ACC112 (cell line): ENCODE data around the gene TCF3.
"Not testable (repeated sequence)": the region's sequence is repeated elsewhere in the genome, so short reads cannot be mapped to it uniquely, and the experiment has no call there.

ENCODE experiments used
- H2AFZ ChIP-seq: fragments of 200-600 bp; sonication (generic); one replicate; pipeline ENCODE4 v1.6.0; 2017; ENCODE audit warnings: antibody characterized with exemption, low read length; ENCODE audit not compliant: unreplicated experiment
- H3K27ac ChIP-seq: fragments of 200-600 bp; sonication (generic); 2 replicates; pipeline ENCODE4 v1.5.1; 2014; ENCODE audit warnings: low read depth, mild to moderate bottlenecking, antibody characterized with exemption, low read length, moderate library complexity
- H3K27me3 ChIP-seq: fragments of 200-600 bp; sonication (generic); 2 replicates; pipeline ENCODE4 v1.6.1; 2014; ENCODE audit warnings: mild to moderate bottlenecking, antibody characterized with exemption, low read length, moderate library complexity, mixed read lengths; ENCODE audit not compliant: insufficient read depth
- H3K36me3 ChIP-seq: fragments of 200-600 bp; sonication (generic); 2 replicates; pipeline ENCODE4 v1.6.1; 2016; ENCODE audit warnings: mild to moderate bottlenecking, antibody characterized with exemption, low read length, moderate library complexity, mixed read lengths; ENCODE audit not compliant: insufficient read depth
- H3K4me1 ChIP-seq: fragments of 200-600 bp; sonication (generic); one replicate; pipeline ENCODE4 v1.6.1; 2016; ENCODE audit warnings: low read length, mixed read lengths; ENCODE audit not compliant: insufficient read depth, unreplicated experiment, control insufficient read depth
- H3K4me3 ChIP-seq: fragments of 200-600 bp; sonication (generic); 2 replicates; pipeline ENCODE4 v1.5.1; 2014; ENCODE audit warnings: mild to moderate bottlenecking, low read depth, low read length
- H3K79me2 ChIP-seq: fragments of 200-600 bp; sonication (generic); one replicate; pipeline ENCODE4 v1.6.0; 2016; ENCODE audit warnings: low read length; ENCODE audit not compliant: control insufficient read depth, unreplicated experiment, insufficient read depth

The TCF3 gene

GRCh38 chr19:1640893-1641448, 11.4 kb downstream of the TCF3 start:
- not testable (repeated sequence) for H3K27ac ChIP-seq, H3K27me3 ChIP-seq, H3K4me1 ChIP-seq, H3K4me3 ChIP-seq, H2AFZ ChIP-seq, H3K79me2 ChIP-seq
- peaks cover 18% of the 10 kb centered on the region; the same call in 1 of the 2 replicates for H3K36me3 ChIP-seq

- Histone ChIP-seq H3K27ac (no peak overlapping the region), H3K36me3 (peaks cover 18% of the 10 kb centered on the region; the same call in 1 of the 2 replicates), H2AFZ (no peak overlapping the region), H3K27me3 (no peaks in the 10 kb centered on the region), H3K79me2 (peaks cover 3% of the 10 kb centered on the region), H3K4me1 (no peaks in the 10 kb centered on the region), H3K4me3 (no peak overlapping the region)
Observed at GRCh38 chr19:1636325-1637236, 15.8 kb downstream of the TCF3 start.

GRCh38 chr19:1634938-1635243, 17.5 kb downstream of the TCF3 start:
- Histone ChIP-seq H3K27ac (no peak overlapping the region), H3K4me1 (no peaks in the 10 kb centered on the region), H3K4me3 (no peak overlapping the region), H3K27me3 (no peaks in the 10 kb centered on the region), H2AFZ (no peak overlapping the region), H3K79me2 (peaks cover 3% of the 10 kb centered on the region), H3K36me3 (peaks cover 18% of the 10 kb centered on the region; the same call in 1 of the 2 replicates)

- peaks cover 3% of the 10 kb centered on the region for H3K79me2 ChIP-seq
- no peaks in the 10 kb centered on the region for H3K4me1 ChIP-seq
- no peak overlapping the region for H2AFZ ChIP-seq
- no peak overlapping the region for H3K4me3 ChIP-seq
- peaks cover 15% of the 10 kb centered on the region; the same call in 1 of the 2 replicates for H3K36me3 ChIP-seq
- H3K27ac ChIP-seq = no peak overlapping the region
- H3K27me3 ChIP-seq = no peaks in the 10 kb centered on the region
Observed at GRCh38 chr19:1634242-1634937, 18.0 kb downstream of the TCF3 start.

GRCh38 chr19:1633269-1633826, 19.1 kb downstream of the TCF3 start:
- Histone ChIP-seq H3K4me1 (no peaks in the 10 kb centered on the region), H2AFZ (no peak overlapping the region), H3K27me3 (no peaks in the 10 kb centered on the region), H3K4me3 (no peak overlapping the region), H3K36me3 (peaks cover 8% of the 10 kb centered on the region; the same call in 1 of the 2 replicates), H3K79me2 (peaks cover 3% of the 10 kb centered on the region), H3K27ac (no peak overlapping the region)

- Histone ChIP-seq H3K79me2 (peaks cover 3% of the 10 kb centered on the region), H3K27me3 (no peaks in the 10 kb centered on the region), H3K4me1 (no peaks in the 10 kb centered on the region), H3K4me3 (no peak overlapping the region), H3K27ac (no peak overlapping the region), H3K36me3 (peaks cover 3% of the 10 kb centered on the region; the same call in 1 of the 2 replicates), H2AFZ (no peak overlapping the region)
Observed at GRCh38 chr19:1632462-1633268, 19.8 kb downstream of the TCF3 start.

GRCh38 chr19:1631557-1632100, 20.8 kb downstream of the TCF3 start:
- Histone ChIP-seq H3K4me3 (no peak overlapping the region), H3K27ac (no peak overlapping the region), H3K27me3 (no peaks in the 10 kb centered on the region), H3K79me2 (no peaks in the 10 kb centered on the region), H3K36me3 (peaks cover 2% of the 10 kb centered on the region; the same call in 1 of the 2 replicates), H2AFZ (no peak overlapping the region), H3K4me1 (no peaks in the 10 kb centered on the region)

- no peaks in the 10 kb centered on the region for H3K36me3 ChIP-seq
- H3K79me2 ChIP-seq = no peaks in the 10 kb centered on the region
Observed at GRCh38 chr19:1630811-1631210, 21.6 kb downstream of the TCF3 start.

GRCh38 chr19:1630012-1630411, 22.4 kb downstream of the TCF3 start:
- no peaks in the 10 kb centered on the region for H3K4me1 ChIP-seq
- H2AFZ ChIP-seq = no peak overlapping the region
- H3K27ac ChIP-seq = no peak overlapping the region
- H3K27me3 ChIP-seq = no peaks in the 10 kb centered on the region
- H3K79me2 ChIP-seq = no peaks in the 10 kb centered on the region
- H3K4me3 ChIP-seq = no peak overlapping the region
- no peaks in the 10 kb centered on the region for H3K36me3 ChIP-seq

More at GRCh38 chr19:1630811-1631210, 21.6 kb downstream of the TCF3 start:
- no peaks in the 10 kb centered on the region for H3K4me1 ChIP-seq
- H3K4me3 ChIP-seq = no peak overlapping the region
- no peak overlapping the region for H2AFZ ChIP-seq
- no peaks in the 10 kb centered on the region for H3K27me3 ChIP-seq
- H3K27ac ChIP-seq = no peak overlapping the region
